HG02885 (cell line): ENCODE results near the gene MROH2A.

ENCODE experiments used
- ATAC-seq: cut with Tn5 transposase; IDR thresholded peaks from one replicate; pipeline ENCODE4 v1.9.1; 2021; ENCODE audit warnings: mild to moderate bottlenecking; ENCODE audit not compliant: unreplicated experiment, poor library complexity

Gene MROH2A

GRCh38 chr2:233760043-233760442, 18.1 kb upstream of the MROH2A start, which contains the start of gene UGT1A1:
TSS of gene UGT1A1 (plus strand) at chr2:233760270. CDS start at chr2:233760288, 18 bp downstream.
- no peak for ATAC-seq

GRCh38 chr2:233761040-233761769, 16.9 kb upstream of the MROH2A start:
- no peak for ATAC-seq

- ATAC-seq = no peak
Observed at GRCh38 chr2:233764264-233764663, 13.9 kb upstream of the MROH2A start.

GRCh38 chr2:233764761-233765160, 13.4 kb upstream of the MROH2A start:
- ATAC-seq = no peak

GRCh38 chr2:233766416-233766815, 11.7 kb upstream of the MROH2A start:
- ATAC-seq = no peak

- ATAC-seq = no peak
Observed at GRCh38 chr2:233768076-233768475, 10.1 kb upstream of the MROH2A start.

GRCh38 chr2:233769260-233769659, 8.9 kb upstream of the MROH2A start:
- no peak for ATAC-seq

GRCh38 chr2:233772153-233772552, 6.0 kb upstream of the MROH2A start:
- ATAC-seq = no peak

GRCh38 chr2:233772583-233772982, 5.5 kb upstream of the MROH2A start:
- ATAC-seq = no peak

- ATAC-seq = no peak
Observed at GRCh38 chr2:233773854-233774253, 4.3 kb upstream of the MROH2A start.

- no peak for ATAC-seq
Observed at GRCh38 chr2:233775414-233775813, 2.7 kb upstream of the MROH2A start.

GRCh38 chr2:233779722-233780121, 1.6 kb downstream of the MROH2A start:
- ATAC-seq = no peak

- no peak for ATAC-seq
Observed at GRCh38 chr2:233780771-233781170, 2.6 kb downstream of the MROH2A start.

- no peak for ATAC-seq
Observed at GRCh38 chr2:233789554-233789953, 11.4 kb downstream of the MROH2A start.

GRCh38 chr2:233791151-233791882, 13.2 kb downstream of the MROH2A start:
- ATAC-seq = no peak

GRCh38 chr2:233791883-233792329, 13.8 kb downstream of the MROH2A start:
- ATAC-seq = no peak

- ATAC-seq = no peak
Observed at GRCh38 chr2:233792720-233793119, 14.6 kb downstream of the MROH2A start.

GRCh38 chr2:233793465-233794127, 15.5 kb downstream of the MROH2A start:
- ATAC-seq = no peak

- no peak for ATAC-seq
Observed at GRCh38 chr2:233794128-233794658, 16.1 kb downstream of the MROH2A start.

- no peak for ATAC-seq
Observed at GRCh38 chr2:233795735-233796171, 17.6 kb downstream of the MROH2A start.

- ATAC-seq = no peak
Observed at GRCh38 chr2:233796254-233796653, 18.1 kb downstream of the MROH2A start.
